Fibroblast of lung (primary cell): ENCODE data around the gene GPS1. TPM values are rescaled to one million over a fixed set of nuclear protein-coding genes. Genes with fewer than 3 reads are reported as not detected.

ENCODE experiments used
- DNase-seq, 2 donors: peaks; one replicate each; pipeline versions ENCODE4 v3.0.0 to v3.0.0-alpha.2; 2010; ENCODE audit warnings: low read depth in 2 of 2
- H2AFZ ChIP-seq: 2 replicates; pipeline ENCODE4 v1.5.1; 2012; ENCODE audit warnings: low read length, control low read depth, inconsistent platforms
- H3K27ac ChIP-seq: 2 replicates; pipeline ENCODE4 v1.5.1; 2011; ENCODE audit warnings: low read length, control low read depth; ENCODE audit not compliant: insufficient read depth
- H3K27me3 ChIP-seq: 2 replicates; pipeline ENCODE4 v1.5.1; 2011; ENCODE audit warnings: mild to moderate bottlenecking, low read length; ENCODE audit not compliant: control insufficient read depth, insufficient read depth
- H3K36me3 ChIP-seq: 2 replicates; pipeline ENCODE4 v1.5.1; 2011; ENCODE audit warnings: low read length; ENCODE audit not compliant: control insufficient read depth, insufficient read depth
- H3K4me1 ChIP-seq: 2 replicates; pipeline ENCODE4 v1.5.1; 2011; ENCODE audit warnings: low read length; ENCODE audit not compliant: control insufficient read depth, insufficient read depth; ENCODE audit errors: extremely low read depth
- H3K4me2 ChIP-seq: 2 replicates; pipeline ENCODE4 v1.5.1; 2011; ENCODE audit warnings: low read length, control low read depth; ENCODE audit not compliant: insufficient read depth; ENCODE audit errors: extremely low read depth
- H3K4me3 ChIP-seq, 4 experiments: fragments of 200-600 bp in 1 of 4; sonication (generic) in 1 of 4; replicated peaks in 1 of 4; 2 replicates each; pipeline ENCODE4 v1.5.1; 2011 to 2016; ENCODE audit warnings: low read length in 4 of 4, low read depth in 3 of 4, mild to moderate bottlenecking in 3 of 4, control low read depth in 2 of 4, inconsistent platforms in 1 of 4, mixed read lengths in 1 of 4; ENCODE audit not compliant: insufficient read depth in 1 of 4; ENCODE audit errors: control extremely low read depth in 1 of 4
- H3K79me2 ChIP-seq: 2 replicates; pipeline ENCODE4 v1.5.1; 2012; ENCODE audit warnings: mild to moderate bottlenecking, low read length, inconsistent platforms; ENCODE audit not compliant: control insufficient read depth, insufficient read depth
- H3K9ac ChIP-seq: 2 replicates; pipeline ENCODE4 v1.5.1; 2011; ENCODE audit warnings: mild to moderate bottlenecking, low read length, control low read depth; ENCODE audit not compliant: insufficient read depth
- H3K9me3 ChIP-seq: 2 replicates; pipeline ENCODE4 v1.5.1; 2012; ENCODE audit warnings: low read depth, low read length; ENCODE audit not compliant: control insufficient read depth, insufficient read depth
- H4K20me1 ChIP-seq: 2 replicates; pipeline ENCODE4 v1.5.1; 2011; ENCODE audit warnings: low read length; ENCODE audit not compliant: control insufficient read depth, insufficient read depth; ENCODE audit errors: extremely low read depth
- CTCF ChIP-seq, 2 donors: IDR thresholded peaks in 1 of 2; conservative IDR thresholded peaks in 1 of 2; 1 replicate in 1 of 2; 2 replicates in 1 of 2; pipeline ENCODE4 v1.5.1; 2011 to 2012; ENCODE audit warnings: low read length in 2 of 2, control low read depth in 1 of 2, inconsistent platforms in 1 of 2, low read depth in 1 of 2, mild to moderate bottlenecking in 1 of 2
- EZH2 ChIP-seq: IDR thresholded peaks from 2 replicates; pipeline ENCODE4 v1.5.1; 2012; ENCODE audit warnings: low read length, control low read depth, mild to moderate bottlenecking; ENCODE audit errors: missing control alignments
- polyA plus RNA-seq, 2 donors: library from polyadenylated mRNA; depleted of rRNA in 1 of 2; stranded (reverse) in 1 of 2; unstranded in 1 of 2; fragments of >200 nt; gene quantifications; 2 replicates each; pipeline ENCODE4 v1.2.1, GENCODE V29; 2011 to 2012; ENCODE audit warnings: missing spikeins in 1 of 2
- total RNA-seq: library from RNA; depleted of rRNA; stranded (reverse); fragments of >200 nt; gene quantifications from 2 replicates; pipeline ENCODE4 v1.2.1, GENCODE V29; 2014

GPS1 gene
- total and polyA plus RNA-seq, 2 donors (not counting 1 experiment from before 2014, with no cell fraction given), result 53.3 to 76.6 TPM

- H2AFZ ChIP-seq, result no peak overlapping the region
- TF ChIP-seq CTCF (conservative IDR thresholded peaks at IDR 0.05 in 1 of 2, IDR thresholded peaks at IDR 0.05 in 1 of 2; ENCODE audit: low read depth in 1 of 2, low read length in 2 of 2) (no peak), EZH2 (no peak)
- H4K20me1 ChIP-seq, result no peaks in the 10 kb centered on the region
- H3K9ac ChIP-seq, result no peak overlapping the region
- H3K4me3 ChIP-seq, result no peak overlapping the region
- H3K27me3 ChIP-seq, result no peaks in the 10 kb centered on the region
- DNase-seq, result no peak
- no peaks in the 10 kb centered on the region for H3K36me3 ChIP-seq
- H3K9me3 ChIP-seq, result no peaks in the 10 kb centered on the region
- peaks cover 13% of the 10 kb centered on the region for H3K4me1 ChIP-seq
- peaks cover 7% of the 10 kb centered on the region for H3K79me2 ChIP-seq
- no peak overlapping the region for H3K27ac ChIP-seq
- no peak overlapping the region for H3K4me2 ChIP-seq
These were observed 26.8 kb upstream of the GPS1 start for GRCh38 chr17:82024859-82025258.

- peaks cover 7% of the 10 kb centered on the region for H3K79me2 ChIP-seq
- no peaks in the 10 kb centered on the region for H3K9me3 ChIP-seq
- H4K20me1 ChIP-seq, result no peaks in the 10 kb centered on the region
- no peak overlapping the region for H3K4me3 ChIP-seq
- no peaks in the 10 kb centered on the region for H3K27me3 ChIP-seq
- H3K27ac ChIP-seq, result no peak overlapping the region
- H3K4me1 ChIP-seq, result peaks cover 13% of the 10 kb centered on the region
- TF ChIP-seq EZH2, result no peak
- no peak for TF ChIP-seq CTCF (conservative IDR thresholded peaks at IDR 0.05 in 1 of 2, IDR thresholded peaks at IDR 0.05 in 1 of 2; ENCODE audit: low read depth in 1 of 2, low read length in 2 of 2)
- H3K4me2 ChIP-seq, result no peak overlapping the region
- DNase-seq, result no peak
- no peaks in the 10 kb centered on the region for H3K36me3 ChIP-seq
- H2AFZ ChIP-seq, result no peak overlapping the region
- H3K9ac ChIP-seq, result no peak overlapping the region
These were observed 26.1 kb upstream of the GPS1 start for GRCh38 chr17:82025401-82026107.

GRCh38 chr17:82028246-82028645 is 23.5 kb upstream of the GPS1 start:
- H3K4me2 ChIP-seq, result no peak overlapping the region
- no peaks in the 10 kb centered on the region for H3K27me3 ChIP-seq
- no peak overlapping the region for H3K4me3 ChIP-seq
- H3K9me3 ChIP-seq, result no peaks in the 10 kb centered on the region
- no peaks in the 10 kb centered on the region for H3K36me3 ChIP-seq
- H3K4me1 ChIP-seq, result peaks cover 6% of the 10 kb centered on the region
- no peak for TF ChIP-seq CTCF (conservative IDR thresholded peaks at IDR 0.05 in 1 of 2, IDR thresholded peaks at IDR 0.05 in 1 of 2; ENCODE audit: low read depth in 1 of 2, low read length in 2 of 2)
- no peak for TF ChIP-seq EZH2
- H4K20me1 ChIP-seq, result no peaks in the 10 kb centered on the region
- H2AFZ ChIP-seq, result no peak overlapping the region
- H3K9ac ChIP-seq, result no peak overlapping the region
- H3K27ac ChIP-seq, result no peak overlapping the region
- no peaks in the 10 kb centered on the region for H3K79me2 ChIP-seq
- DNase-seq, result no peak
